ENCODE measurements around the gene AGR2. TPM values are rescaled to one million over a fixed set of nuclear protein-coding genes. Genes with fewer than 3 reads are reported as not detected.
"Not testable (repeated sequence)": the region's sequence is repeated elsewhere in the genome, so short reads cannot be mapped to it uniquely, and the experiment has no call there.

Gene AGR2
- total and polyA plus RNA-seq, 7 experiments from 2014 or later = not detected

- Histone ChIP-seq H3K27me3 (ENCODE audit: control insufficient read depth in 2 of 2, insufficient read depth in 2 of 2, low read length in 2 of 2) (no peaks in the 10 kb centered on the region), H3K36me3 (ENCODE audit: control insufficient read depth in 2 of 3, insufficient read depth in 3 of 3, low read length in 3 of 3) (no peaks in the 10 kb centered on the region), H3K9me3 (ENCODE audit: control insufficient read depth in 2 of 3, low read length in 3 of 3) (no peaks in the 10 kb centered on the region), H3K27ac (ENCODE audit: low read depth, low read length) (no peak overlapping the region), H3K4me1 (ENCODE audit: control insufficient read depth in 2 of 2, insufficient read depth in 2 of 2, low read length in 2 of 2) (no peaks in the 10 kb centered on the region), H3K4me3 (ENCODE audit: low read length) (no peak overlapping the region)
- intact Hi-C loops (cut with micrococcal nuclease) = no loop called here
- CTCF ChIA-PET = no interaction called here
- Mint-ChIP-seq H3K36me3 (no peaks in the 10 kb centered on the region), H3K27me3 (peaks cover 3 to 11% (median 11%) of the 10 kb centered on the region in 5 donors), H3K9me3 (no peaks in the 10 kb centered on the region), H3K27ac (no peak overlapping the region), H3K4me1 (no peaks in the 10 kb centered on the region), H3K4me3 (no peak overlapping the region)
- DNase-seq (no peak), ATAC-seq (no peak)
- POLR2A ChIA-PET = no interaction called here
Observed at GRCh38 chr7:16770657-16771329, 34.0 kb downstream of the AGR2 start.

- H3K27ac ChIP-seq (ENCODE audit: low read depth, low read length); ATAC-seq; H3K4me3 ChIP-seq (ENCODE audit: low read length); H3K27ac Mint-ChIP-seq; H3K36me3 ChIP-seq (ENCODE audit: control insufficient read depth in 2 of 3, insufficient read depth in 3 of 3, low read length in 3 of 3); H3K4me1 Mint-ChIP-seq; H3K4me3 Mint-ChIP-seq; H3K27me3 ChIP-seq (ENCODE audit: control insufficient read depth in 2 of 2, insufficient read depth in 2 of 2, low read length in 2 of 2); intact Hi-C loops (cut with micrococcal nuclease); CTCF ChIA-PET; H3K9me3 Mint-ChIP-seq; POLR2A ChIA-PET; H3K36me3 Mint-ChIP-seq; DNase-seq; H3K9me3 ChIP-seq (ENCODE audit: control insufficient read depth in 2 of 3, low read length in 3 of 3); H3K4me1 ChIP-seq (ENCODE audit: control insufficient read depth in 2 of 2, insufficient read depth in 2 of 2, low read length in 2 of 2): not testable (repeated sequence)
- peaks cover 3 to 11% (median 11%) of the 10 kb centered on the region in 5 donors for H3K27me3 Mint-ChIP-seq
Observed at GRCh38 chr7:16769994-16770393, 34.8 kb downstream of the AGR2 start.

- POLR2A ChIA-PET = no interaction called here
- CTCF ChIA-PET = no interaction called here
- Mint-ChIP-seq H3K27ac (no peak overlapping the region), H3K9me3 (peaks cover 0 to under 1% (median 0%) of the 10 kb centered on the region in 11 donors), H3K4me3 (no peak overlapping the region), H3K27me3 (peaks cover 2 to 3% (median 2%) of the 10 kb centered on the region in 5 donors), H3K36me3 (no peaks in the 10 kb centered on the region), H3K4me1 (no peaks in the 10 kb centered on the region)
- Histone ChIP-seq H3K27ac (ENCODE audit: low read depth, low read length) (no peak overlapping the region), H3K4me1 (ENCODE audit: control insufficient read depth in 2 of 2, insufficient read depth in 2 of 2, low read length in 2 of 2) (no peaks in the 10 kb centered on the region), H3K9me3 (ENCODE audit: control insufficient read depth in 2 of 3, low read length in 3 of 3) (no peaks in the 10 kb centered on the region), H3K4me3 (ENCODE audit: low read length) (no peak overlapping the region), H3K27me3 (ENCODE audit: control insufficient read depth in 2 of 2, insufficient read depth in 2 of 2, low read length in 2 of 2) (no peaks in the 10 kb centered on the region), H3K36me3 (ENCODE audit: control insufficient read depth in 2 of 3, insufficient read depth in 3 of 3, low read length in 3 of 3) (no peaks in the 10 kb centered on the region)
- no peak for DNase-seq
- intact Hi-C loops (cut with micrococcal nuclease) = no loop called here
- no peak for ATAC-seq
Observed at GRCh38 chr7:16765436-16765859, 39.4 kb downstream of the AGR2 start.

GRCh38 chr7:16764942-16765341 is 39.9 kb downstream of the AGR2 start:
- POLR2A ChIA-PET = no interaction called here
- Histone ChIP-seq H3K27me3 (ENCODE audit: control insufficient read depth in 2 of 2, insufficient read depth in 2 of 2, low read length in 2 of 2) (no peaks in the 10 kb centered on the region), H3K36me3 (ENCODE audit: control insufficient read depth in 2 of 3, insufficient read depth in 3 of 3, low read length in 3 of 3) (no peaks in the 10 kb centered on the region), H3K4me1 (ENCODE audit: control insufficient read depth in 2 of 2, insufficient read depth in 2 of 2, low read length in 2 of 2) (no peaks in the 10 kb centered on the region), H3K27ac (ENCODE audit: low read depth, low read length) (no peak overlapping the region), H3K9me3 (ENCODE audit: control insufficient read depth in 2 of 3, low read length in 3 of 3) (no peaks in the 10 kb centered on the region), H3K4me3 (ENCODE audit: low read length) (no peak overlapping the region)
- no peaks in the 10 kb centered on the region for H3K4me1 Mint-ChIP-seq
- no peaks in the 10 kb centered on the region for H3K36me3 Mint-ChIP-seq
- CTCF ChIA-PET = no interaction called here
- peaks cover 0 to 4% (median 0%) of the 10 kb centered on the region in 5 donors for H3K27me3 Mint-ChIP-seq
- intact Hi-C loops (cut with micrococcal nuclease) = no loop called here
- no peak overlapping the region for H3K27ac Mint-ChIP-seq
- DNase-seq = no peak
- no peak for ATAC-seq
- H3K4me3 Mint-ChIP-seq = no peak overlapping the region
- H3K9me3 Mint-ChIP-seq = peaks cover 0 to 6% (median 0%) of the 10 kb centered on the region in 11 donors

GRCh38 chr7:16762177-16762576 is 42.6 kb downstream of the AGR2 start:
- no peak for DNase-seq
- ChIA-PET CTCF (no interaction called here), POLR2A (no interaction called here)
- Histone ChIP-seq H3K4me1 (ENCODE audit: control insufficient read depth in 2 of 2, insufficient read depth in 2 of 2, low read length in 2 of 2) (no peaks in the 10 kb centered on the region), H3K9me3 (ENCODE audit: control insufficient read depth in 2 of 3, low read length in 3 of 3) (no peaks in the 10 kb centered on the region), H3K4me3 (ENCODE audit: low read length) (no peak overlapping the region), H3K36me3 (ENCODE audit: control insufficient read depth in 2 of 3, insufficient read depth in 3 of 3, low read length in 3 of 3) (no peaks in the 10 kb centered on the region), H3K27me3 (ENCODE audit: control insufficient read depth in 2 of 2, insufficient read depth in 2 of 2, low read length in 2 of 2) (peaks cover 0 to under 1% of the 10 kb centered on the region in 2 donors), H3K27ac (ENCODE audit: low read depth, low read length) (no peak overlapping the region)
- H3K4me1 Mint-ChIP-seq = peaks cover 0 to 4% (median 0%) of the 10 kb centered on the region in 7 donors
- ATAC-seq = no peak
- intact Hi-C loops (cut with micrococcal nuclease) = no loop called here
- H3K27ac Mint-ChIP-seq = no peak overlapping the region
- no peak overlapping the region for H3K4me3 Mint-ChIP-seq
- peaks cover 0 to 6% (median 0%) of the 10 kb centered on the region in 11 donors for H3K9me3 Mint-ChIP-seq
- peaks cover under 1 to 10% (median 4%) of the 10 kb centered on the region in 5 donors for H3K27me3 Mint-ChIP-seq
- H3K36me3 Mint-ChIP-seq = no peaks in the 10 kb centered on the region

GRCh38 chr7:16759840-16760239 is 45.0 kb downstream of the AGR2 start:
- H3K4me1 ChIP-seq (ENCODE audit: control insufficient read depth in 2 of 2, insufficient read depth in 2 of 2, low read length in 2 of 2) = no peaks in the 10 kb centered on the region
- no peak for DNase-seq
- no peak overlapping the region for H3K4me3 ChIP-seq (ENCODE audit: low read length)
- Mint-ChIP-seq H3K27me3 (peaks cover 14 to 33% (median 22%) of the 10 kb centered on the region in 5 donors), H3K4me3 (no peak overlapping the region), H3K9me3 (peaks cover 0 to 6% (median 0%) of the 10 kb centered on the region in 11 donors), H3K4me1 (peaks cover 0 to 5% (median 3%) of the 10 kb centered on the region in 7 donors), H3K27ac (no peak overlapping the region), H3K36me3 (no peaks in the 10 kb centered on the region)
- ChIA-PET POLR2A (no interaction called here), CTCF (no interaction called here)
- no peaks in the 10 kb centered on the region for H3K9me3 ChIP-seq (ENCODE audit: control insufficient read depth in 2 of 3, low read length in 3 of 3)
- no peak for ATAC-seq
- H3K27ac ChIP-seq (ENCODE audit: low read depth, low read length) = no peak overlapping the region
- no peaks in the 10 kb centered on the region for H3K36me3 ChIP-seq (ENCODE audit: control insufficient read depth in 2 of 3, insufficient read depth in 3 of 3, low read length in 3 of 3)
- intact Hi-C loops (cut with micrococcal nuclease) = no loop called here
- H3K27me3 ChIP-seq (ENCODE audit: control insufficient read depth in 2 of 2, insufficient read depth in 2 of 2, low read length in 2 of 2) = peaks cover 0 to 3% of the 10 kb centered on the region in 2 donors

All from naive thymus-derived CD4-positive, alpha-beta T cell (primary cell).